ENCODE measurements around the gene RAI1.

RAI1 gene

DNA sequence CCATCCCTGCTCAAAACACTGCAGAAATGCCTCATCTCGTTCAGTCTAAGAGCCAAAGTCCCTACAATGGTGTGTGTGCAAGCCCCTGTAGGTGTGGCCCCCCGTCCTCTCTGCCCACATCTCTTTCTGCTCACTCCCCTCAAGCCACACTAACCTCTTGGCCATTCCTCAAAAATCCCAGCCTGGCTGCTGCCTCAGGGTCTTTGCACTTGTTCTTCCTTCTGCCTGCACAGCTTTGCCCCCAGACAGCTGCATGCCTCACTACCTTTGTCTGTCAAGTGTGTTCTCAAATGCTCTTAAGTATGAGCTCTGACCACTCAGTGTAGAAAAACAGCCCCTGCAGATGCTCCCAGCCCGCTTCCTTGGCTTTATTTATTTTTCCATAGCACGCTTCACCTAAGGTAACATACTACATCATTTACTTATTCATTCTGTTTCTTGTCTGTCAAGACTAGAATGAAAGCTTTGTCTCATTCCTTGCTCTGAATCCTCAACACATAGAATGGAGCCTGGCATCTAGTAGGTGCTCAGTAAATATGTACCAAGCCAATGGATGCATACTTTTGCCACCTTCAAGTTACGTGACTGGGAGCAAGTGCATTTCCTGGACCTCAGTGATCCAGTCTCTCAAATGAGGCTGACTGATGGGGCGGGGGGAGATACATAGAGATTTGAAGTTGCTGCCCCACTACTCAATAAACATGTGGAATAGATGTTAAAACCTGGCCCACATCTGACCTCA is 38.1 kb downstream of the RAI1 start:
- no peak for DNase-seq

DNA sequence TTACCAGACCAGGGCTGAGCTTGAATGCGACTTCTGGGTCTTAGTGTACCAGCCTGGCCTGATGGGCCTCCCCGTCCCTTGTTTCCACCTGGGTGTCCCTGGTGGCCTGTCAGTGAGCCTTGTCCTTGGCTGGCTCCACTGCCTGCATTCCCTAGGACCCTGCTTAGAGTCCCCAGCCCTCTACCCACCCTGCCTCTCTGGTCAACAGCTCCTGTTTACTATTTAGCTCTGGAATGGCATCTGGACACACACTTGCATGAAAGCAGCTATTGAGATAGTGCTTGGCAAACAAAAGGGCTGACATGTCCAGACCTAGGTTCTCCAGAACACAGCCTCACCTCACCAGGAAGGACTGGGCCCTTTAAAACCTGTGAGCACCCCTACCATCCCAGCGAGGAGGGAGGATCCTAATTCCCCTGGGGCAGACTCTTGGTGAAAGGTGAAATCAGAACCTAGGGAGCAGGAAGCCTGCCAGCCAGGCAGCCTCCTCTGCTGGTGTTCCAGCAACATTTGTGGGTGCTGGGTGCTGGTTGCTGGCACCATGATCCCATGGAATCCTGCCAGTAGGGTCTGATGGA is 38.8 kb downstream of the RAI1 start:
- no peak for DNase-seq

DNA sequence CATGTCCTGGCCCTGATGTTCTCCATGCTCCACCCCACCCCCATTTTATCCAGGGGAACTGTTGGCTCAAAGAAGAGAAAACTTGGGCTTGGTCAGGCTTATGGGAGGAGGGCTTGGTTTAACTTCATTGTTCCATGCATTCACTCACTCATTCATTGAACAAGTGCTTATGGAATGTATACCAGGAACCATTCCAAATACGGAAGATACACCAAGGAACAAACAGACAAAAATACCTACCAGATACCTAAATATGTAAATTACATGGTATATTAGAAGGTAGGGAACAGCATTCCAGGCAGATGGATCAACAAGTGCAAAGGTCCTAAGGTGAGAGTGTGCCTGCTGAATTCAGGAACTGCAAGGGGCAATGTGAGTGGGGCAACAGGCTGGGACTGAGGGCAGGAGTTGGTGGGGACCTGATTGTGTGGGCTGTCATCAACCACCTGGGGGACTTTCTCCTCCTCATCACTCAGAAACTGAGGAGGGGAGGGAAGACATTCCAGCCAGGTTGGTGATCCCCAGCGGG is 39.9 kb downstream of the RAI1 start:
- DNase-seq, result no peak

- no peak for DNase-seq
These were observed 41.0 kb downstream of the RAI1 start for GRCh38 chr17:17722081-17722905.

DNA sequence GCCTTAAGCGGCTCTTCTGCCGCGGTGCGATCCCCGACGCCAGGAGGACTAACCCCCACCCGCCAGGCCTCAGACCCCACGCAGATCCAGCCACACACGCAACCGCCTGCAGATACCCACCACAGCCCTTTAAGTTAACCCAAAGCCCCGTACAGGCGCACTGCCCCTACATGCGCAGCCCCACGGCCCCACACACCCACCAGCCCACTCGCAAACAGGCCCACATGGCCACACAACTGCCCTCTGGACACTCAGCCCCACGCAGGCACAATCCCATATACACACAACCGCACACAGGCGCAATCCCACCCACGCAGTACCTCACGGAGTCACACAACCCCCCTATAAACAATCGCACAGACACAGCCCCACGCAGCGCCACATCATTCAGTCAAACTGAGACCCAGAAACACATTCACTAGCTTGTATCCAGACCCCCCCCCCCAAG is 41.7 kb downstream of the RAI1 start:
- DNase-seq, result no peak

- DNase-seq, result no peak
These were observed 42.4 kb downstream of the RAI1 start for GRCh38 chr17:17723354-17724261.

GRCh38 chr17:17724307-17725010 is 43.2 kb downstream of the RAI1 start:
- no peak for DNase-seq

GRCh38 chr17:17725011-17725751 is 43.9 kb downstream of the RAI1 start:
- no peak for DNase-seq

DNA sequence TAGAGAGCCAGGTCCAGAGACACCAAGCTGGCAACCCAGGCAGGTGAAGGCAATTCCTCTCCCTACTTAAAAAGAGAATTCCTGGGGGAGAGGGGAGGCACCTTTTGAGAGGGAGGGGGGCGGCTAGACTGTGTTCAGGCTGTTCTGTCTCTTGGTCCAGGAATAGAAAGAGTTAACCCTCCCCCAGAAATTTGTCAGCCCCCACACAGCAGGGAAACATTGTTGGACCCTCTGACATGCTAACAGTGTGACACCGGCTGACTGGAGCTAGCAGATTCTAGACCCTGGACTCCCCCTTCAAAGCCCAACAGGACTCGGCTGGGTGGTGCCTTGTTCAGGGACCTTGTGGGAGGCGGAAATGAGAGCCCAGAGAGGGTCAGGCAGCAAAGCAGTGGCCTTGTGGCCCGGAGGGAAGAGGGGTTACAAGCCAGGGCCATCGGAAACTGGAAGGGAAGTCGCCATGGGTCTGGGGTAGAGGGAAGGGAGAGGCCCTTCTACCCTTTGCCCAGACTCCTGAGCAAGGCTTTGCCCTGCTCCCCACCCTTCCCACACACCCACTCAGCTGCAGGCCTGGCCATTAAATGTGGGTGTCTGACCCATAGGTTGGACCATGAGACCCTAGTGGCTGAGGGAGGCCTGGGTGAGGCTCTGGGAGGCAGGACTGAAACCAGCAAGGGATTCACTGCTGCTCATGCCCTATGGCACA is 44.6 kb downstream of the RAI1 start:
- no peak for DNase-seq

GRCh38 chr17:17726458-17727060 is 45.3 kb downstream of the RAI1 start:
- DNase-seq, result no peak

GRCh38 chr17:17727111-17727659 is 45.9 kb downstream of the RAI1 start:
- no peak for DNase-seq

DNA sequence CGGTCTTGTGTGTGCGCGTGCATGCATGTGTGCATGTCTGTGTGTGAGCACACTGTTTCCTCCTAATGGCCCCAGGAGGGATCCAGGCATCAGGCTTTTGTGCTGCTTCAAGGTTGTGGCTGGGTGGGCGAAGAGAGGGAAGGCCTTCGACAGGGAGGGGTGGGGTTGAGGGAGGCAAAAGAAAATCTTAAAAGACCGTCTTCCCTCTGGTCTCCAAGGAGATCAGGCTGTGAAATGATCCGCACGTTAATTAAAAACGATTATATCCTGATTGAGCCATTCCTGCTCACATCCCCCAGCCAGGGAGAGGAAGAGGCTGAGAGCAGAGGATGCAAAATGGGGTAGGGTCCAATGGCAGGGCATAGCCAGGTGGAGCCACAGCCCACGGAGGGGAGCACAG is 46.9 kb downstream of the RAI1 start:
- DNase-seq, result no peak

DNA sequence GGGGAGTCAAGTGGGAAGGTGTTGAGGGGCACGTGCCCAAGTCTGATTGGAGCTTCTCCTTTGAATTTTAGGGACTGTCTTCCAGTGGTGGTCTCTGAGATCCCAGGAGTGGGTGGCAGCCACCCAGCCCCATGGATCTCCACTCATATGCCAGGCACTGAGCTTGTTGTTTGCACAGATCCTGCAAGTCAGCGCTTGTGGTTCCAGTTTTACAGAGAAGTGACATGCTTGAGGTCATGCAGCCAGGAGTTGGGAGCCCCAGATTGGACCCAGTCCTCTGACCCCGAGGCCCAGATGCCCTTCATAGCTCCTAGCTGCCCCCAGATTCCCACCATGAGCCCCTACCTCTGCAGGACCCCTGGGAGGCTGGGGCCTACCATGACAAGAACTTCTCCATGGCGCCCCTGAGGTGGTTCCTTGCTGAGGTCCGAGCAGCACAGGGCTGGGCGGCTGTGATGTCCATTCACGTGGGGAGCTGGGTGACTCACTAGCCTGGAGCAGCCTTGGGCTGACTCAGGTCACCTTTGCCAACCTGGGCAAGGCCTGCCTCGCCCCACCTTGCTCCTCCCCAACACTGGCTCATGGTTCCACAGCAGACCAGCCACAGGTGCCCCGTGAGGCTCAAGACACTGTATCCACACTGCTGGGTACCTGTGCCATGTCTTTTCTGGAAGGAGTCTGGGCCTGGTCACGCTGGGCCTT is 47.4 kb downstream of the RAI1 start:
- DNase-seq, result no peak

DNA sequence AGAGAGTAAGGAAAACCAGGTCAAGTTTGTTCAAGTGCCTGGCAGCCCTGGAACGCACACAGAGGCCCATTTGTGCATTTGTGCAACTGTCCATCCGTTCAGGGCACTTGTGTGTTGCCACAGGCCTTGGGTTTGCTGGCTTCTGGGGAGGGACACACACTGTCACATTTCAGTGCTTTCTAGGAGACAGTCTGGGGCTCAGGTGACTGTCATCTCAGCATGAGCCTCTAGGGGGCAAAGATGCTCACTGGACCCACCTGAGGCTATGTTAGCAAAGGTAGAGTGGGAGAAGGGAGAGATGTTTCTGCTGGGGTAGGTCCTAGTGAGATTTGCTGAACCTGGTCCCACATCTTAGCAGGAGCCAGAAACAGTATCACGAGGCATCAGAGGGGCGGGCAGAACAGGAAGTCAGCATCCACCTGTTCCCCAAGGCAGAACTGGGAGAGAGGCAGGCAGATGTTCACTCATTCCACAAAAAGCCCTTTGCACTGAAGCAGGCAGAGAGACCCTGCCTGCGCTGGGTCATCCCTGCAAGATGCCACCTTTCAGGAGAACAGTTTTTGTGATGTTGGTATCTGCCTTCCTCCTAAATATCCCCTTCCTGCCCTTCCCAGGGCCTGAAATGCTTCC is 48.5 kb downstream of the RAI1 start:
- DNase-seq, result peak; percentile 67

DNA sequence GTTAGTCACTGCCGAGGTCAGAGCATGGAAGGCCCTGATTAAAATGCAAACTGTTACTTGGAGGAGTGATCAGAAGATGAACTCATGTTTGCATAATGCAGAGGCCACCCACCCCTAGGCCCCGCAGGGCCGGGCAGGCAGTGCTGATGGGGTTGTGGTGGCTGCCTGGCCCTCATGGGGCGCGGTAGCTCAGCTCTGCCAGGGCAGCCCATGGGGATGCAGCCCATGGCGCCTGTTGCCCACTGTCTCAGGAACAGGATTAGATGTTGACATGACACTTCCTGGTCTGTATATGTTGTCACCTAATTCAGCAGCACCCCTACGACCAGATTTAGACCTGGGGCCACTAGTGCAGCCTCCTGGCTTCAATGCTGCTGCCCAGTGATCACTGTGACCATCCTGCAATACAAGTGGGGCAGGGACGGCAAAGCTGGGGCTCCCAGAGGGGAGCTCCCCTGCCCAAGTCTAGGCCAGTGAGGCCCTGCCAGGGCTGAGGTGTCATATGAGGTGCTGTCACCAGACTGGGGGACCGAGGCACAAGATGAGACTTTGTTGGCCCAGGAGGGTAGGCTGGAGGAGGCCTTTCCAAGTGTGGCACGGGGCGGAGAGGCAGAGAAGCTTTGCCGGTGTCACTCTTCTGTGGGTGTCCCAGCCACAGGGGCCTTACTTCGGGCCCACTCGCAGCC is 49.1 kb downstream of the RAI1 start:
- DNase-seq, result no peak

DNA sequence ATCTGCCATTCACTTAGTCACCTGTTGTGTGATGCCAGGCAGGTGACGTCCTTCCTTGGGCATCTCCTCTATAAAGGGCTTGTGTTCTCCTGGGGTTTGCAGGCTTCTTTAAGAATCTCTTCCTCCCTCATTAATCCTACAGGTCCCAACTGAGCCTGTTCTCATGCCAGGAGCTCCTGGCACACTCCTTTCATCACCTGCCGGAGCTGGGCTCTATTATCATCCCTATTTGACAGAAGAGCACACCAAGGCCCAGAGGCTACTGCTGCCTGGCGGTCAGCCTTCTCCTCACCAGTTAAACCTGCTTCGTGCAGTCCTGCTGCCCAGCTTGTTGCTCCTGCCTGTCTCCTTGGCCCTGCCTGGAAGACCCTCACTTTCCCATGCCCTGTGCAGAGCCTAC is 51.2 kb downstream of the RAI1 start:
- DNase-seq, result no peak

DNA sequence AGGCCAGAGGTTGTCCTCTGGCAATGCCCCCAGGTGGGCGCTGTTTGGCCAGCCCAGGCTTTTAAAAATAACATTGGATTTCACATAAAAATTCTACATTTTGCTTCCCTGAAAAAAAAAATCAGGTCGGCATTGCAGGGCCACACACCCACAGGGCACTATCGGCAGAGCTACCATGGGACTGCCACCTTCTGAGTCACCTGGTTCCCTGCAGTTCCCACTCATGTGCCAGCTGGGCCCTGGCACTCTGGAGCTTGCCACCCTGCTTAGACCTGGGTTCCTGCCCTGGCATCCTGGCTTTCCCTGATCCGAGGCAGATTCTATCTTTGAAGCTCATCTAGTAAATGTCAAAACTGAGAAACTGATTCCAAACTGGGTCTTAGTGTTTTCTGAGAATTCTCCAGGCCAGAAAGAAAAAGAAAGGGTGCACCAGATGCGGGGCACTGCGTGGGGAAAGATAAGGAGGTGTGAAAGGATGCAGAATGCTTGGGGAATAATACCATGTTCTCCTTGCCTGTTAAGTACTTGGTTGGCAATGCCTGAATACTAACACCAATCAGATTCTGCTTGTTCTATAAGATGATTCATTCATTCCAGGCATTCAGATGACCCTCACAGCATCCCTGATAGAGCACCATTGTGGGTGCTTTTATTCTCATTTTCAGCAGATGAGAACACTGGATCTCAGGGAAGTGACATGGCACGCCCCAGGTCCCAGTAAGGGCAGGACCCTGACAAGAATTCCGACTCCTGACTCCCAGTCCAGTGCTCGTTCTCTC is 51.8 kb downstream of the RAI1 start:
- DNase-seq, result no peak
